ENCODE measurements around the gene KRTAP1-3. TPM values are rescaled to one million over a fixed set of nuclear protein-coding genes. Genes with fewer than 3 reads are reported as not detected.
"Not testable (repeated sequence)": the region's sequence is repeated elsewhere in the genome, so short reads cannot be mapped to it uniquely, and the experiment has no call there.

The KRTAP1-3 gene
- total RNA-seq, 1 experiment from 2014 or later, result not detected

GRCh38 chr17:41059276-41060051 is 24.8 kb upstream of the KRTAP1-3 start:
- ATAC-seq, result peak; percentile 43
- H3K9me3 Mint-ChIP-seq; H3K27me3 Mint-ChIP-seq (ENCODE audit: low read depth); H3K4me3 Mint-ChIP-seq; H3K36me3 Mint-ChIP-seq; POLR2A ChIA-PET: not testable (repeated sequence)
- peak overlapping the region; percentile 60; the same call in 1 of the 2 replicates for H3K27ac Mint-ChIP-seq
- peaks cover 14% of the 10 kb centered on the region for H3K4me1 Mint-ChIP-seq
- CTCF ChIA-PET, result interaction anchor here (0.9 to 1.1 kb wide), 2 partner anchors 20 to 606 kb away, joined by 3 to 4 read pairs; no protein-coding TSS in a partner anchor
- peak; percentile 56; the same call in 1 of the 2 replicates for TF ChIP-seq GABPB1 (CRISPR knock-in tag; IDR thresholded peaks at IDR 0.05)
- TF ChIP-seq ZNF423 (CRISPR knock-in tag; IDR thresholded peaks at IDR 0.05), result peak; percentile 42; the same call in 1 of the 2 replicates
- DNase-seq (ENCODE audit: low spot score), result peak; percentile 14

GRCh38 chr17:41058741-41059140 is 24.1 kb upstream of the KRTAP1-3 start:
- ChIA-PET POLR2A (no interaction called here), CTCF (interaction anchor here (0.9 to 1.1 kb wide), 2 partner anchors 19 to 607 kb away, joined by 3 to 4 read pairs; no protein-coding TSS in a partner anchor)
- Mint-ChIP-seq H3K9me3 (peaks cover 8% of the 10 kb centered on the region), H3K27ac (no peak overlapping the region), H3K4me1 (peaks cover 17% of the 10 kb centered on the region), H3K4me3 (no peak overlapping the region), H3K27me3 (ENCODE audit: low read depth) (no peaks in the 10 kb centered on the region), H3K36me3 (peaks cover 4% of the 10 kb centered on the region; the same call in 1 of the 2 replicates)
- DNase-seq (ENCODE audit: low spot score), result no peak
- ATAC-seq, result no peak
- TF ChIP-seq AR (CRISPR knock-in tag; IDR thresholded peaks at IDR 0.05) (no peak), ERG (CRISPR knock-in tag; IDR thresholded peaks at IDR 0.05) (no peak), TEAD4 (CRISPR knock-in tag; IDR thresholded peaks at IDR 0.05) (no peak), JAZF1 (CRISPR knock-in tag; IDR thresholded peaks at IDR 0.05) (no peak), RORB (CRISPR knock-in tag; IDR thresholded peaks at IDR 0.05) (no peak), ATF1 (CRISPR knock-in tag; IDR thresholded peaks at IDR 0.05) (no peak), ZNF232 (CRISPR knock-in tag; IDR thresholded peaks at IDR 0.05) (no peak), E2F5 (CRISPR knock-in tag; IDR thresholded peaks at IDR 0.05) (no peak), JUN (CRISPR knock-in tag; IDR thresholded peaks at IDR 0.05) (no peak), SMAD3 (CRISPR knock-in tag; IDR thresholded peaks at IDR 0.05; ENCODE audit: borderline replicate concordance) (no peak), ZNF425 (CRISPR knock-in tag; conservative IDR thresholded peaks at IDR 0.05) (no peak), NR2C2 (CRISPR knock-in tag; IDR thresholded peaks at IDR 0.05) (no peak), PRDM15 (CRISPR knock-in tag; IDR thresholded peaks at IDR 0.05) (no peak), NR3C1 (CRISPR knock-in tag; conservative IDR thresholded peaks at IDR 0.05; ENCODE audit: low read depth) (no peak)
